Posterior vena cava (tissue), 2 donors: ENCODE data around the gene ZNF474. TPM values are rescaled to one million over a fixed set of nuclear protein-coding genes. Genes with fewer than 3 reads are reported as not detected.
A peak's percentile ranks its signal among the peaks of the same experiment; 100 is the strongest.

Experiments
- DNase-seq: peaks from one replicate; pipeline ENCODE4 v3.0.0-alpha.2; 2020; ENCODE audit warnings: low spot score
- intact Hi-C, 2 donors: fragments of 100-400 bp; cut with DNase I; formaldehyde crosslinking; loops; one replicate each; pipeline versions ENCODE4 v1.14.1 to v1.14.2; 2022 to 2023
- total RNA-seq, 2 donors: library from RNA; stranded (reverse); fragmentation: NEBNext Ultra II Directional; extraction: Animal tissue kit (Norgen Biotek cat#: 25700); gene quantifications; one replicate each; pipeline ENCODE4 v1.2.1, GENCODE V29; 2021
- donor health status: DM: yes; HTN: yes; CAD: no.
- donor health status: DM: yes; HTN: yes; CAD: no.

ZNF474 gene
- total RNA-seq, 2 donors from 2014 or later = 0.38 TPM; not detected in 1

- no peak for DNase-seq
- intact Hi-C loops = no loop called here
These were observed 44.4 kb downstream of the ZNF474 start for GRCh38 chr5:122173474-122174415.

DNA sequence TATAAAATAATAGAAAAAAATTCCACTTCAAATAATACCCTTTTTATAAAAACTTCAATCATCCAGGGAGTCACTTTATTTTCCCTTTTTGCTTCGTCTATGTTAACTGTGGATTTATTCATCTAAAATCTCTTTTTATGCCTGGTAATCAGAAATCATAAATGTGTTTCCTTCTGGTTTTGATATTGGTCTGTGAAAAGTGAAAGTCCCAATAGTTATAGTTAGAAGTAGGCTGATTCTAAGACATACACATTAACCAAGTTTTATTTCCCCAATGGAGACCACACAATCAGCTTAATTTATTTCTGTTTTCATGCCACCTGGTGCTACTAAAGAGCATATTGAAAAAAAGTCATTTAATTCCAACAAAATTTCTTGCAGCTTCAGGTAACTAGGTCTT is 45.7 kb downstream of the ZNF474 start:
- DNase-seq = no peak
- intact Hi-C loops = no loop called here

- no peak for DNase-seq
- intact Hi-C loops = no loop called here
These were observed 46.5 kb downstream of the ZNF474 start for GRCh38 chr5:122175852-122176251.

DNA sequence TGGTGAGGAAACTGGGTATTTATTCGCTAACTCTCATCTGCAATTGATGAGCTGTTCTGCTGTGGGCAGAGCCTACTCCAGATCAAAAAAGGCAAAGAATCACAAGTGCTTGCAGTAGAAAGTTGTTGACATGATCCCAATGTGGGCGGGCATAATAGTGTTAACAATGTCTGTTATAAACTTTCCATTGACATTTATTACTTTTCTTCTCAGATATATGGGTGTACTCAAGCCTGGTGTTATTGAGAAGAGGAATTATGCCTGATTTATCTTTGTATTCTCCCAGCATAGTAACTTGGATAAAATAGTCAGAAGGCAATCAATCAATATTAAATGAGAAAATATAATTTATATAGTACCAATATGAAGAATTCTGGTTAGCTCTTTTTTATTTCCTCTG is 47.8 kb downstream of the ZNF474 start:
- no peak for DNase-seq
- intact Hi-C loops = no loop called here

DNA sequence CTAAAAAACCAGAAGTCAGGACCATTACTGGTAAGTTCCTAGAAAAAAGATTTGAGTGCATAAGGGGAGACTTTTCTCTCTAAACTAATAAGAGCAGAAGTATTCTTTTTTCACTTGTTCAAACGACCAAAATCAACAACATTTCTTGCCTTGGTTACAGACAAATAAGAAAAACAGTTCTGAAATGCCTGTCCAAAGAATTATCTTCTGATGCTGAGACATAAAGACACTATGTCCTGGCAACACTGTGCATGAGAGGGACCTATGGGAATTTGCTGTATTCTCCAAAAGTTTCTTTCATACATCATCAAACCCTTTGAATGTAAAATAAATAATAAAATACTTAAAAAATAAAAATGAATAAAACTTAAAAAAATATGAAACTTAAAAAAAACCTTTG is 50.4 kb downstream of the ZNF474 start:
- intact Hi-C loops = no loop called here
- DNase-seq = no peak

- intact Hi-C loops = no loop called here
- DNase-seq = no peak
These were observed 50.9 kb downstream of the ZNF474 start for GRCh38 chr5:122180146-122180712.

- intact Hi-C loops = no loop called here
- no peak for DNase-seq
These were observed 51.7 kb downstream of the ZNF474 start for GRCh38 chr5:122180863-122181548.

GRCh38 chr5:122181863-122182262 is 52.5 kb downstream of the ZNF474 start:
- intact Hi-C loops = no loop called here

DNA sequence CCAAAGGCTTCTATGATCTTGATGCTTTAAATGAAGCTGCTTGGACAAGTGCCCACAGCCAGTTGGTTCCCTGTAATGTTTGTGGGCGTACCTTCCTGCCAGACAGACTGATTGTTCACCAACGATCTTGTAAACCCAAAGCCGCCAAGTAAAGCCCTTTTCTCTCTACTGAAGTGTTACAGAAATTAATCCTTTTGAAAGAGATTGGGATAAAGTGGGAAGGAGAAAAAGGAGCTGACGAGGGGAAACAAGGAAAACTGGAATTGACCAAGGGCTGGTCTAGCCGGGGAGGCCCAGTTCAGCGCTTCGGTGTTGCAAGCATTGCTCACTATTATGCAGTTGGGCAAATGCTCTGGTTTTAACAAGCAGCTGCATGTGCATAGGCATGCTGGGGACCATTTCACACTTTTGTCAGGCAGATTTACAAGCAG is 53.2 kb downstream of the ZNF474 start:
- DNase-seq = peak; percentile 86
- intact Hi-C loops = no loop called here

More at GRCh38 chr5:122181863-122182262, 52.5 kb downstream of the ZNF474 start:
- no peak for DNase-seq

DNA sequence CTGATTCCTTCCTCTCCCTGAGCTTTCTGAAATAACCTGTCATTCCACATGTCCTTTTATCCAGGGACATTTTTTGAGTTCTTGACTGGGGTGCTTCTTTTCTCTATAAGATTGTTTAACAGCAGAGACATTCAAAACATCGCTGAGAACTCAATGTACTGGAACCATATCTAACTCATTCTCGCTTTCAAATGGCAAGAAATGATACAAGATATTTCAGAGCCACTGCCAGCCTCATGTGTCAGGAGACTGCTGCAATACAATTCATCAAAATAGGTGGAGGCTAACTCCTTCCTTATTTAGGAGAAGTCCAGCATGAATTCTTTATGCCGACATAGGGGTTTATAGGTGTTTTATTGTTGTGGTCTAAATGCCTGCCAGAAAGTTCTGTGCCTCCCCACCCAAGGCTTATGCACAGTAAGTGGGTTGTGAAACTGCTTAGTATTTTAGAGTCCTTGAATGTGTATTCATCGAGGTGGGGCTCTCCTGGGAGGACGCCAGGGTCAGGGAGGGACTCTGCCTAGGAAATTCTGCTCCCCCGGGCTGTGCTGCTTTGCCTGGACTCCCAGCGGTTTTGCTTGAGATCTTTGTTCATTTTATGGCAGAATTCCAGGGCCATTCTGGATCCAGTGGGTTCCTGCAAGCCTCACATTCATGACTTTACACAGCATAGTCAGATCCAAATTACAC is 53.9 kb downstream of the ZNF474 start:
- DNase-seq = peak; percentile 92
- intact Hi-C loops = no loop called here

- no peak for DNase-seq
- intact Hi-C loops = no loop called here
These were observed 54.4 kb downstream of the ZNF474 start for GRCh38 chr5:122183788-122184170.

DNA sequence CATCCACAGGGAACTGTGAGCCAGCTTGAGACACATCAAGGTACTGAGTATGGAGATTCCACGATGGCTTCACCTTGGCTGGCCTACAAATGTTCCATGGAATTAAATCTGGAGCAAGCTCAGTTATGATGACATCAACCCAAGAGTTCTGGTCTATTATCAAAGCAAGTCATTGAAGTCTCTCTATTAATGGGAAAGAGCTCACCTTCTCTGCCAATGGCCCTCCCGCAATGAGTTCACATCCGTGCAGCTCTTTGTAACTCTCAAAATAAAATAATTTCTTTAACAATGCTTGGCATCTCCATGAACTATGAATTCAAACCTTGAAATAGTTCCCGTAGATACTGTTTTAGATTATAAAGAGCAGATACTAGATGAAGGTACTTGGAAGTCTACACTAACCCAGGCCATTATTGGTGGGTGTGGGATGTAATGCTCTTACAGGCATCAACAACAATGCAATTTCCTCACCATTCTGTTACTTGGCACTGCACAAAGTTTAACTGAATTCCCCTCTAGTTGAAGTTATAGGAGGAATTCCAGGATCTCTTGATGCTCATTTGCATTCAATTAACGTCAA is 55.4 kb downstream of the ZNF474 start:
- DNase-seq = no peak
- intact Hi-C loops = no loop called here

DNA sequence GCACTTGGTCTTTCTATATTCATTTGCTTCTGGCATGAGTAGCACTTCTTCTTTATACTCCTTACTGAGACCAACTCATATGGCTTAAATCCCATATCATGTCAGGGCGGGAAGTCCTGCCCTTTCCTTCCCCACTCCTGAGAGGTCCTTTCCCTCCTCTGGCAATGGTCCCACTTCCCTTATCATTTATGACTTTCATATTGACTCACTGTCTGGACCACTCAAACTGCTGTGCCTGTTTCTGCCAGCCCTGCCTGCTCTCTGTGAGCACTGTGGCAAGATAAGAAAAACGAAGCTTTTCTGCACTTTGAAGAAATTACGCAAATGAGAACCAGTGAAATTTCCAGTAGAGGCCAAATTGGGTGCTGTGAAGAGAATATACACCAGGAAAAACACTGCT is 58.1 kb downstream of the ZNF474 start:
- intact Hi-C loops = no loop called here
- DNase-seq = no peak

- intact Hi-C loops = loop anchor here (10.0 kb wide), 1 partner anchor 225 kb away; no protein-coding TSS in a partner anchor
These were observed 60.8 kb downstream of the ZNF474 start for GRCh38 chr5:122190156-122190555.

GRCh38 chr5:122192497-122193496 is 63.5 kb downstream of the ZNF474 start:
- intact Hi-C loops = loop anchor here (10.0 kb wide), 1 partner anchor 222 kb away; no protein-coding TSS in a partner anchor
- DNase-seq = no peak

More at GRCh38 chr5:122190156-122190555, 60.8 kb downstream of the ZNF474 start:
- DNase-seq = no peak

DNA sequence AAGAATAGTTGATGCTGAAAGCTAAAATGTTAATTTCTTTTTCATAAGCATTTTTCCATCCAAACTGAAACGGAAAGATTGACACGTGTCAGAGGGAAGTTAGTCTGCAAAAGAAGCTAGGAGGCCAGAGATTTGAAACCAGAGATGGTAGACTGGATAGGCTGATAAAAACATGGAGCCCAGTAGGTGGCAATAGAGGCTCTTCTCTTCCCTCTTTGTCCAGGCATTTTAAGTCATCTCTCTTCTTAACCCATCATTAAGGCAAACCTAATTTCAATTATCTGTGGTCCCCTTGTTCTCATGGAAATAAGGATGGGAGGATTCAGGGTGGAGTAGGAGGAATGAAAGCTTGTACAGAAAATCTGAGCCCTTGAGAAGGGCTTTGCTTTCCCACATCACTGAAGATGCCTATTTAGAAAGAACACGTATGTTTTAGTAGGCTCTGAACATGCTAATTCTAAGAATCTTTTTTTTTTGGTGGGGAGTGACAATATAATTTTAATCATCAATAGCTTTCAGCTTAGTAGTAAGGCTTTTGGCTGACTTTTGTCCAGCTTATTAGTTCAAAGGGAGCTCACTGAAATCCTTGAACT is 66.6 kb downstream of the ZNF474 start:
- intact Hi-C loops = loop anchor here (10.0 kb wide), 1 partner anchor 219 kb away; no protein-coding TSS in a partner anchor
- no peak for DNase-seq

GRCh38 chr5:122199146-122199545 is 69.8 kb downstream of the ZNF474 start:
- no peak for DNase-seq
- intact Hi-C loops = loop anchor here (10.0 kb wide), 1 partner anchor 216 kb away; no protein-coding TSS in a partner anchor
